ENCODE data around the gene SLC6A6. TPM values are rescaled to one million over a fixed set of nuclear protein-coding genes. Genes with fewer than 3 reads are reported as not detected.

The SLC6A6 gene
- total RNA-seq, 2 experiments from 2014 or later, result 43.4 to 48.8 TPM

DNA sequence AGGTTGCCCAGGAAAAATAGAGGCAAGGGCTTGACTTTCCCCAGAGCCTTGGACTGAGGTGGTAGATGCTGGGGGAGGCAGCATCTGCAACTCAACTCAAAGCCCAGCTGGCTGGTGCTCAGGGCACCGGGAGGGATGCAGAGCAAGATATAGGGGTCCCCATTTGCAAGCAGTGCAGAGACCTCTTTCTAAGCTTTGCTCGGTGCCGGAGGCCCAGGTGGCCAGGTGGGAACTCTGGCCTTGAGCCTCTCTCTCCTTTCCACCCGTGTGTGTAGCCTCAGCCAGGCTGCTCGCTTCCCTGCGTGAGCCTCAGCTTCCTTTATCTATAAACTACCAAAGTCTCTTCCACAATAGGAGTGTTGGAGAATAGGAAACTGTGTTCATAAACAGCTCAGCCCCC lies 36.5 kb downstream of the SLC6A6 start:
- peaks cover 2% of the 10 kb centered on the region for H3K36me3 Mint-ChIP-seq (ENCODE audit: low read depth)

DNA sequence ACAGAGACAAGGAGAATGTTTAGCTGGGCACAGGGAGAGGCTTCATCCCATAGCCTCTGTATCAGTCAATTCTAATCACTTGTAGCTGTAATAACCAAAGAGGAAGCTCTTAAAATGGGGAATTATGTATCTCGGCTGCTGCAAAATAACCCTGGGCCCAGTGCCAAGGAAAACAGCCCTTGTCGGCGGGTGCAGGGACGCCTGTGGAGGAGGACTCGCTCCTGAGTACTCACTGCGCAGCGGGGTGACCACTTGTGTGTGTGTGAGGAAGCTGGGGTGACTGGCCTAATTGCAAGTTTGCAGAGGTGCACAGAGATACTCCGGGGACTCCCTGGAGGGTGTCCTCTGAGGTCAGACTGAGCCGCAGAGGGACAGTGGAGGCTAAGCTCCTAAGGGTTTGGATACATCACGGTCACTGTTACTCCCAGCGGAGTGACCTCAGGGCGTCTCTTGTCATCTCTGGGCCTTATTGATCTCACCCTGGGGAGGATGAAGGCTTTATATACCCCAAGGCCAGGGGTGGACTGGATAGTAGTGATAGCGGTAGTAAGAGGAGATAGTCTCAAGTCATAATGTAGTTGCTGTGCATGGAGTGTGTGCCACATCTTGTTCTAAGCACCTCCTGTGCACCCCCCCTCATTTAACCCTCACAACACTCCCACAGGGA lies 37.2 kb downstream of the SLC6A6 start:
- peaks cover 33% of the 10 kb centered on the region for H3K4me1 Mint-ChIP-seq (ENCODE audit: low read depth)
- H3K27me3 Mint-ChIP-seq, result no peaks in the 10 kb centered on the region
- H3K27ac Mint-ChIP-seq, result peak overlapping the region; percentile 1
- TF ChIP-seq CTCF (IDR thresholded peaks at IDR 0.05), result no peak
- H3K4me3 Mint-ChIP-seq, result no peak overlapping the region
- peaks cover 5% of the 10 kb centered on the region for H3K36me3 Mint-ChIP-seq (ENCODE audit: low read depth)
- no peak for ATAC-seq
- no peaks in the 10 kb centered on the region for H3K9me3 Mint-ChIP-seq
- DNase-seq, result no peak
- ChIA-PET POLR2A (interaction anchor here (0.6 to 1.6 kb wide), 2 partner anchors 15 to 35 kb away, joined by 3 to 5 read pairs; no protein-coding TSS in a partner anchor), CTCF (interaction anchor here (1.0 to 1.2 kb wide), 2 partner anchors 29 to 179 kb away, joined by 3 to 4 read pairs; no protein-coding TSS in a partner anchor)
- intact Hi-C loops (cut with micrococcal nuclease), result no loop called here

More for the DNA sequence above, 36.5 kb downstream of the SLC6A6 start:
- Mint-ChIP-seq H3K27ac (no peak overlapping the region), H3K4me1 (ENCODE audit: low read depth) (peaks cover 40% of the 10 kb centered on the region), H3K4me3 (no peak overlapping the region), H3K27me3 (no peaks in the 10 kb centered on the region), H3K9me3 (no peaks in the 10 kb centered on the region)
- no peak for DNase-seq
- TF ChIP-seq CTCF (IDR thresholded peaks at IDR 0.05), result no peak
- intact Hi-C loops (cut with micrococcal nuclease), result no loop called here
- POLR2A ChIA-PET, result interaction anchor here (1.6 kb wide), 1 partner anchor 15 kb away, joined by 5 read pairs; no protein-coding TSS in a partner anchor
- CTCF ChIA-PET, result interaction anchor here (1.0 to 1.2 kb wide), 2 partner anchors 30 to 178 kb away, joined by 3 to 4 read pairs; no protein-coding TSS in a partner anchor
- no peak for ATAC-seq

GRCh38 chr3:14440168-14440518 lies 37.7 kb downstream of the SLC6A6 start:
- TF ChIP-seq CTCF (IDR thresholded peaks at IDR 0.05), result no peak
- ATAC-seq (no peak), DNase-seq (no peak)
- H3K9me3 Mint-ChIP-seq, result no peaks in the 10 kb centered on the region
- H3K4me1 Mint-ChIP-seq (ENCODE audit: low read depth), result peaks cover 28% of the 10 kb centered on the region
- H3K36me3 Mint-ChIP-seq (ENCODE audit: low read depth), result peaks cover 5% of the 10 kb centered on the region
- no peaks in the 10 kb centered on the region for H3K27me3 Mint-ChIP-seq
- H3K4me3 Mint-ChIP-seq, result no peak overlapping the region
- no peak overlapping the region for H3K27ac Mint-ChIP-seq
- CTCF ChIA-PET, result no interaction called here
- intact Hi-C loops (cut with micrococcal nuclease), result no loop called here
- POLR2A ChIA-PET, result interaction anchor here (1.0 to 1.6 kb wide), 2 partner anchors 9 to 16 kb away, joined by 3 to 5 read pairs; no protein-coding TSS in a partner anchor

DNA sequence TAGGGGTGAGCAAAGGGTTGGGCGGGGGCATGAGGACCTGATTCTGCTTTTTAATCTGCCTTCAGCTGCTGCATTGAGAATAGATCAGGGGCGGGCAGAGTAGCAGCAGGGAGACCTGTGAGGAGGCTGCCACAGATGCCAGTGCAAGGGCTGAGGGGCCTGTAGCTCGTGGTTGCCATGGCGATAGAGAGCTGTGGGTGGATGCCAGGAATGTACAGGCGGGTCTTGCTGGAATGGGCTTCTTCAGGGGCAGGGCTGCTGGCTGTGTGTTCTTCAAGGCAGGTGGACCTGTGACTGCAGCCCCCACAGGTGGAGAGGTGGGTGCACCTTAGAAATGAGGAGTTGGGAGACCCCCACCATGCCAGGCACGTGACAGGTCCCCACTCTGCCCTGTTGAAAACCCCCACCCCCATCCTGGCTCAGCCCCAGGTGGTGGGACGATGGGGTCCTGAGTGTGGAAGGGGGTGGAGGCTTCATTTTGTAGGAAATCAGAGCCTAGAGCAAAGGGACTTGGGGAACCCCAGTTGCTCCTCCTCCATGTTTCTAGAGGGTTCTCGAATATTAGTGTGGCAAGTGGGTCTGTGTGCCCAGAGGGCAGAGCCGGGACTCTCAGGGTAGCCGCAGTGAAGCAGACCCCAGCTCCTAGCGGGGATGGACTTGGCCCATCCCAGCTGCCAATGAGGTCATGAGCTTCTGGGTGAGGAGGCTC lies 38.3 kb downstream of the SLC6A6 start:
- Mint-ChIP-seq H3K9me3 (no peaks in the 10 kb centered on the region), H3K4me3 (no peak overlapping the region), H3K36me3 (ENCODE audit: low read depth) (peaks cover 11% of the 10 kb centered on the region), H3K27ac (no peak overlapping the region), H3K27me3 (no peaks in the 10 kb centered on the region), H3K4me1 (ENCODE audit: low read depth) (peaks cover 23% of the 10 kb centered on the region)
- intact Hi-C loops (cut with micrococcal nuclease), result no loop called here
- DNase-seq, result no peak
- ChIA-PET POLR2A (interaction anchor here (1.0 to 1.6 kb wide), 3 partner anchors 7 to 9 kb away, joined by 3 to 8 read pairs (median 5); no protein-coding TSS in a partner anchor), CTCF (no interaction called here)
- TF ChIP-seq CTCF (IDR thresholded peaks at IDR 0.05), result no peak
- no peak for ATAC-seq
